HCT116 (cell line): ENCODE data around the gene FGF1. TPM values are rescaled to one million over a fixed set of nuclear protein-coding genes. Genes with fewer than 3 reads are reported as not detected.

Experiments
- ATAC-seq: fragments of 200-7000 bp; cut with Tn5 transposase; 2 replicates; pipeline ENCODE4 v1.9.1; 2020; ENCODE audit warnings: mild to moderate bottlenecking, moderate library complexity
- BruUV-seq: library from RNA; stranded (reverse); fragments of 400-500 nt; replicated peaks from 2 replicates; lab custom pipeline; 2021; lab: Mats Ljungman, UMichigan
- CTCF ChIA-PET: fragments of 300-600 bp; sonication (Branson Sonifier 250); formaldehyde crosslinking; loops from one replicate; lab custom pipeline; 2021; ENCODE audit warnings: antibody characterized with exemption; lab: Charles Lee
- POLR2A ChIA-PET: fragments of 300-600, 350-600 bp; sonication (Branson Sonifier 250); formaldehyde crosslinking; loops from one replicate; lab custom pipeline; 2021; ENCODE audit warnings: antibody characterized with exemption; lab: Charles Lee
- RAD21 ChIA-PET, 2 experiments: fragments of 300-600 bp; sonication (Branson Sonifier 250); formaldehyde crosslinking; loops; one replicate each; lab custom pipeline; 2023; ENCODE audit warnings: low total read pairs in 2 of 2; ENCODE audit not compliant: uncharacterized antibody in 2 of 2, unreplicated experiment in 2 of 2, low non-redundant PET in 1 of 2; lab: Charles Lee
- DNase-seq: peaks from one replicate; pipeline ENCODE4 v3.0.0-alpha.2; 2010; ENCODE audit warnings: low read depth, low spot score
- H2AFZ ChIP-seq: fragments of 200-600 bp; shearing (Covaris generic), sonication (generic); 2 replicates; pipeline ENCODE4 v1.6.1; 2017; ENCODE audit warnings: low read depth, mixed run types, mixed read lengths, antibody characterized with exemption, low read length; ENCODE audit not compliant: poor library complexity, severe bottlenecking
- H3K27ac ChIP-seq: 2 replicates; pipeline ENCODE4 v1.5.1; 2012; ENCODE audit warnings: low read depth, low read length
- H3K27me3 ChIP-seq: fragments of 200-600 bp; sonication (generic); 2 replicates; pipeline ENCODE4 v1.6.1; 2016; ENCODE audit warnings: mixed run types, low read length, mixed read lengths; ENCODE audit not compliant: insufficient read depth
- H3K36me3 ChIP-seq, 2 experiments: fragments of 200-500 bp in 1 of 2; fragments of 200-600 bp in 1 of 2; sonication (Bioruptor generic) in 1 of 2; sonication (generic) in 1 of 2; 2 replicates each; pipeline versions ENCODE4 v1.5.1 to v1.6.1; 2014 to 2016; ENCODE audit warnings: low read length in 2 of 2, inconsistent platforms in 1 of 2, mixed read lengths in 1 of 2, mixed run types in 1 of 2; ENCODE audit not compliant: insufficient read depth in 2 of 2, control insufficient read depth in 1 of 2
- H3K4me1 ChIP-seq, 2 experiments: fragments of 200-600 bp in 1 of 2; sonication (generic) in 1 of 2; 2 replicates each; pipeline versions ENCODE4 v1.5.1 to v1.6.1; 2012 to 2017; ENCODE audit warnings: low read length in 2 of 2, inconsistent platforms in 1 of 2, mild to moderate bottlenecking in 1 of 2, mixed read lengths in 1 of 2, mixed run types in 1 of 2, moderate library complexity in 1 of 2; ENCODE audit not compliant: insufficient read depth in 2 of 2, control insufficient read depth in 1 of 2
- H3K4me2 ChIP-seq: fragments of 200-600 bp; sonication (generic); 2 replicates; pipeline ENCODE4 v1.6.1; 2017; ENCODE audit warnings: mixed run types, low read length, mixed read lengths
- H3K4me3 ChIP-seq, 2 experiments: fragments of 200-600 bp in 1 of 2; sonication (generic) in 1 of 2; replicated peaks in 1 of 2; 2 replicates each; pipeline ENCODE4 v1.5.1; 2011 to 2016; ENCODE audit warnings: low read length in 2 of 2, control low read depth in 1 of 2, low read depth in 1 of 2, mild to moderate bottlenecking in 1 of 2, mixed read lengths in 1 of 2, mixed run types in 1 of 2
- H3K79me2 ChIP-seq: fragments of 200-600 bp; sonication (generic); 2 replicates; pipeline ENCODE4 v1.6.1; 2017; ENCODE audit warnings: mild to moderate bottlenecking, mixed run types, low read length, moderate library complexity, mixed read lengths; ENCODE audit not compliant: insufficient read depth
- H3K9ac ChIP-seq: fragments of 200-600 bp; sonication (generic); 2 replicates; pipeline ENCODE4 v1.6.1; 2016; ENCODE audit warnings: low read length, mixed read lengths
- H3K9me2 ChIP-seq: fragments of 200-600 bp; sonication (generic), shearing (Covaris generic); 2 replicates; pipeline ENCODE4 v1.6.1; 2017; ENCODE audit warnings: mixed run types, mild to moderate bottlenecking, moderate library complexity; ENCODE audit not compliant: insufficient read depth
- H3K9me3 ChIP-seq, 2 experiments: fragments of 200-500 bp in 1 of 2; fragments of 200-600 bp in 1 of 2; sonication (Bioruptor generic) in 1 of 2; sonication (generic) in 1 of 2; 2 replicates each; pipeline ENCODE4 v1.6.1; 2014 to 2017; ENCODE audit warnings: low read length in 2 of 2, mixed read lengths in 2 of 2, inconsistent platforms in 1 of 2, low read depth in 1 of 2, mild to moderate bottlenecking in 1 of 2, mixed run types in 1 of 2, moderate library complexity in 1 of 2; ENCODE audit not compliant: control insufficient read depth in 1 of 2, insufficient read depth in 1 of 2
- H4K20me1 ChIP-seq: fragments of 200-600 bp; sonication (generic), shearing (Covaris generic); 2 replicates; pipeline ENCODE4 v1.6.1; 2017; ENCODE audit warnings: mixed run types, mild to moderate bottlenecking, moderate library complexity; ENCODE audit not compliant: insufficient read depth
- CBX3 ChIP-seq: IDR thresholded peaks from 2 replicates; pipeline ENCODE4 v1.6.1; 2012; ENCODE audit warnings: low read depth
- CEBPB ChIP-seq: IDR thresholded peaks from 2 replicates; pipeline ENCODE4 v1.6.1; 2012; ENCODE audit warnings: low read depth
- ELF1 ChIP-seq: IDR thresholded peaks from 2 replicates; pipeline ENCODE4 v1.6.1; 2012; ENCODE audit warnings: low read depth, borderline replicate concordance
- EZH2phosphoT487 ChIP-seq: fragments of 200-600 bp; IDR thresholded peaks from 2 replicates; pipeline ENCODE4 v1.6.1; 2018; ENCODE audit warnings: antibody characterized with exemption, borderline replicate concordance
- FOSL1 ChIP-seq: IDR thresholded peaks from 2 replicates; pipeline ENCODE4 v1.6.1; 2012; ENCODE audit warnings: low read depth
- JUND ChIP-seq: IDR thresholded peaks from 2 replicates; pipeline ENCODE4 v1.6.1; 2012
- POLR2A ChIP-seq: IDR thresholded peaks from 2 replicates; pipeline ENCODE4 v1.7.0; 2011; ENCODE audit warnings: borderline replicate concordance; ENCODE audit not compliant: insufficient read depth, insufficient read length; ENCODE audit errors: extremely low read depth
- SIN3A ChIP-seq: IDR thresholded peaks from 2 replicates; pipeline ENCODE4 v1.6.1; 2012; ENCODE audit warnings: low read depth
- SRF ChIP-seq: IDR thresholded peaks from 2 replicates; pipeline ENCODE4 v1.6.1; 2012; ENCODE audit warnings: low read depth
- ZFX ChIP-seq: fragments of 450-650 bp; IDR thresholded peaks from 2 replicates; pipeline ENCODE4 v1.6.1; 2017
- intact Hi-C: fragments of 100-400 bp; cut with micrococcal nuclease; formaldehyde crosslinking; loops from 2 replicates; pipeline ENCODE4 v1.10.0; 2022
- total RNA-seq: library from RNA; stranded (reverse); gene quantifications from one replicate; pipeline ENCODE4 v1.2.1, GENCODE V29; 2021; ENCODE audit not compliant: unreplicated experiment

The FGF1 gene
- total RNA-seq, 1 experiment from 2014 or later = not detected

DNA sequence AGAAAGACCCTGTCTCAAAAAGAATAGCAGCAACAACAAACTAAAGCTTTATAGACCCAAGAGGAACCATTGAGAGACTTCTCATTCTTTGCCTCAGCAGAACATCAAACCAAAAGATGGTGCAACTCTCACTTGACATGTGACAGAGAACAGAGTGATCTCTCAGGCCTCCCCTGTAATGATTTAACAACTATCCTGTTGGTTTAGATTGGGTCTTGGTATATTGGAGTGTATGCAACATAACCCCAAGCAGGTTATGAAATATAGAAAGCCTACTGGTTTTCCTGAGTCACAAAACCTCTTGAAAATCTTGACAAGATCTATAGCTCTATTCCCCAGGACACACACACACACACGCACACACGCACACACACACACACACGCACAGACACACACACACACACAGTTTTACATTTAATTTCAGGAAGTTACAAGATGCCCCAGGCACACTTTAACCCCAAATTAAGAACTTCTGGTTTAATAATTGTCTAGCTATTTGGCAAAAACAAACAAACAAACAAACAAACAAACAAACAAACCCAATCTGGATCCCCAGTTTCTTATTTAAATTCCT lies 6.5 kb upstream of the FGF1 start:
- H3K4me2 ChIP-seq = no peak overlapping the region
- intact Hi-C loops = no loop called here
- no peaks in the 10 kb centered on the region for H3K9me2 ChIP-seq
- H3K27me3 ChIP-seq = no peaks in the 10 kb centered on the region
- ChIA-PET CTCF (interaction anchor here (2.1 kb wide), 1 partner anchor 37 kb away, joined by 12 read pairs; no protein-coding TSS in a partner anchor), RAD21 (no interaction called here), POLR2A (no interaction called here)
- ATAC-seq (no peak), DNase-seq (no peak)
- H3K9ac ChIP-seq = no peak overlapping the region
- no peaks in the 10 kb centered on the region for H3K79me2 ChIP-seq
- H3K4me3 ChIP-seq = no peak overlapping the region
- H3K4me1 ChIP-seq = no peaks in the 10 kb centered on the region
- no peaks in the 10 kb centered on the region for H3K36me3 ChIP-seq
- no peak overlapping the region for H3K27ac ChIP-seq
- no TSS peak for BruUV-seq
- no peaks in the 10 kb centered on the region for H3K9me3 ChIP-seq
- no peaks in the 10 kb centered on the region for H4K20me1 ChIP-seq
- no peak overlapping the region for H2AFZ ChIP-seq
- TF ChIP-seq CBX3 (no peak), POLR2A (no peak), ZFX (no peak), SRF (no peak)

DNA sequence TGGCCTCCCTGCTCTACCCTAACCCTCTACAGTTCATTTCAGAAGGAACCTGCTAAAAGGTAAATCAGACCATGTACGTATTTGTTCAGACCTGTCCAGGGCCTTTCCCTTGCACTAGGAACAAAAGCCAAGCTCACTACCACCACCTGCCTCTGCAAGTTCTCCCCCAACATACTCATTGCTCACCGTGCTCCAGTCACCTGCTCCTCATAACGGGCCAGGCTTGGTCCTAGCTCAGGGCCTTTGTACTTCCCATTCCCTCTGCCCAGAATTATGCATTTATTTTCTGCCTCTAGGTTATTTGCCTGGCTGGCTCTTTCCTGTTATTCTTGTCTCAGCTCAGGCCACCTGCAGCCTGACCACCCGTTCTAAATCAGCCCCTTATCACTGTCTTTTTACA lies 4.8 kb upstream of the FGF1 start:
- Histone ChIP-seq H2AFZ (no peak overlapping the region), H3K4me3 (no peak overlapping the region), H3K4me1 (0 out of 4 replicates have a peak, but pooled peaks cover 0 to 3% of the 10 kb centered on the region in 2 experiments), H3K4me2 (no peak overlapping the region), H3K27me3 (no peaks in the 10 kb centered on the region), H3K36me3 (no peaks in the 10 kb centered on the region), H4K20me1 (no peaks in the 10 kb centered on the region), H3K27ac (no peak overlapping the region), H3K79me2 (no peaks in the 10 kb centered on the region), H3K9ac (no peak overlapping the region), H3K9me3 (no peaks in the 10 kb centered on the region), H3K9me2 (no peaks in the 10 kb centered on the region)
- ATAC-seq (no peak; the same call in 1 of the 2 replicates), DNase-seq (no peak)
- no peak for TF ChIP-seq FOSL1
- no peak for TF ChIP-seq ELF1
- TF ChIP-seq CEBPB = no peak
- TF ChIP-seq JUND = no peak
- TF ChIP-seq EZH2phosphoT487 = no peak
- no peak for TF ChIP-seq SIN3A
- ChIA-PET POLR2A (no interaction called here), CTCF (interaction anchor here (1.4 kb wide), 1 partner anchor 23 kb away, joined by 4 read pairs; no protein-coding TSS in a partner anchor), RAD21 (no interaction called here)
- intact Hi-C loops = no loop called here
- no TSS peak for BruUV-seq
